H1 (cell line): ENCODE data around the gene MBNL1.

Source experiments
- BACH1 ChIP-seq: IDR thresholded peaks from 2 replicates; pipeline ENCODE4 v1.6.1; 2012; ENCODE audit warnings: low read length, improper control_type of control experiment
- CHD1 ChIP-seq: IDR thresholded peaks from 2 replicates; pipeline ENCODE4 v1.6.1; 2012; ENCODE audit warnings: low read depth, low read length, improper control_type of control experiment
- CHD2 ChIP-seq: IDR thresholded peaks from 2 replicates; pipeline ENCODE4 v1.6.1; 2012; ENCODE audit warnings: low read length, improper control_type of control experiment
- EP300 ChIP-seq, 2 experiments: IDR thresholded peaks; 1 replicate in 1 of 2; 2 replicates in 1 of 2; pipeline ENCODE4 v1.6.1; 2011 to 2012; ENCODE audit warnings: low read depth in 2 of 2, low read length in 2 of 2, mild to moderate bottlenecking in 2 of 2, borderline replicate concordance in 1 of 2, inconsistent platforms in 1 of 2, moderate library complexity in 1 of 2
- EZH2 ChIP-seq: fragments of 200-600 bp; sonication (generic); IDR thresholded peaks from 2 replicates; pipeline ENCODE4 v1.7.1; 2012; ENCODE audit warnings: low read depth, mild to moderate bottlenecking, moderate library complexity, low read length, inconsistent platforms; ENCODE audit not compliant: severe bottlenecking
- GTF2F1 ChIP-seq: IDR thresholded peaks from 2 replicates; pipeline ENCODE4 v1.6.1; 2012; ENCODE audit warnings: low read depth, low read length, improper control_type of control experiment, borderline replicate concordance
- HDAC6 ChIP-seq: IDR thresholded peaks from one replicate; pipeline ENCODE4 v1.7.1; 2012; ENCODE audit warnings: low read depth, mild to moderate bottlenecking, inconsistent platforms, low read length, moderate library complexity
- POLR2A ChIP-seq, 2 experiments: IDR thresholded peaks; 1 replicate in 1 of 2; 2 replicates in 1 of 2; pipeline ENCODE4 v1.6.1; 2011; ENCODE audit warnings: low read depth in 2 of 2, low read length in 2 of 2, mild to moderate bottlenecking in 2 of 2; ENCODE audit errors: control extremely low read depth in 1 of 2
- RAD21 ChIP-seq, 2 experiments: IDR thresholded peaks in 1 of 2; conservative IDR thresholded peaks in 1 of 2; 2 replicates each; pipeline ENCODE4 v1.6.1; 2011; ENCODE audit warnings: low read depth in 2 of 2, low read length in 2 of 2, improper control_type of control experiment in 1 of 2, inconsistent platforms in 1 of 2, mild to moderate bottlenecking in 1 of 2, moderate library complexity in 1 of 2
- SP2 ChIP-seq: IDR thresholded peaks from 2 replicates; pipeline ENCODE4 v1.6.1; 2012; ENCODE audit warnings: mild to moderate bottlenecking, low read length, inconsistent platforms
- ZNF274 ChIP-seq: IDR thresholded peaks from 2 replicates; pipeline ENCODE4 v1.7.0; 2012; ENCODE audit warnings: low read length, borderline replicate concordance; ENCODE audit errors: extremely low read depth
- TF ChIP-seq, protein P1 (sequence below), 3 experiments: IDR thresholded peaks; 1 replicate in 2 of 3; 2 replicates in 1 of 3; pipeline versions ENCODE4 v1.5.1 to v1.6.1; 2011; ENCODE audit warnings: low read length in 3 of 3, mild to moderate bottlenecking in 3 of 3, inconsistent platforms in 2 of 3, low read depth in 1 of 3, moderate library complexity in 1 of 3; ENCODE audit not compliant: insufficient read depth in 1 of 3; ENCODE audit errors: control extremely low read depth in 1 of 3
- TF ChIP-seq, protein P2 (sequence below): IDR thresholded peaks from 2 replicates; pipeline ENCODE4 v1.6.1; 2012; ENCODE audit warnings: inconsistent platforms
- TF ChIP-seq, protein P3 (sequence below): IDR thresholded peaks from 2 replicates; pipeline ENCODE4 v1.6.1; 2011; ENCODE audit warnings: low read depth, mild to moderate bottlenecking, low read length; ENCODE audit not compliant: insufficient read depth

DNA sequence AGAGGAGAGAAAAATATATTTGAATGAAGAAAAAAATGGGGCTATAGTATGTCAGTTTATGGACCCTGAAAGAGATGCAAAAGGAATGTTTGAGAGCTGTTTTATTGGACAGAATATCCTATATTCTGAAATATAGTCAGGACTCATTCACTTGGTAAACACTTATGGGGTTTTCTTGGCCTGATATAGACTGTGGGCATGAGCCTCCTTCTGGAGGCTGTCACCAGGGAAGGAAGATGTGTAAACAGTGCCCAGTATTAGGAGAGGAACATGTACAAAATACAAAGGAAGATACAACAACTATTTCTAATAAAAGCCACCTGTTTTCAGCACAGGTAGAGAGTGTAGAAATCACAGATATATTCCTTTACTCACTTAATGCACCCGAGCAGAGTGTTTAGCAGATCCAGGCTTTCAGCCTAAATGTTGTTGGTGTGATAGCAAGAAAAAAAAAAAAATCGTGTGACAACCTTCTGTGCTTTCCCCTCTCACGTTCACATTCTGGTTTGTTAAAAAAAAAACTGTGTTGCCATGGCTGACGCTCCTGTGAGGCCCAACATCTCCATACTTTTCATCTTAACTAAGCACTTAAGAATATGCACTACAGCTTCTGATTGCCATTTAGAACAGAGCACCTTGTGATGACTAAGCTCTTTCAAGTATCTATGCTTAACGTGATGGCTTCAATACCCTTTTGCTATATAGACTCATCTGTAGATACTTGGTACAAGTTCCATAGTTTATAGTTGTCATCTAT is 134.1 kb downstream of the MBNL1 start:
- TF ChIP-seq POLR2A (IDR thresholded peaks at IDR 0.05; ENCODE audit: control extremely low read depth in 1 of 2, low read depth in 2 of 2, low read length in 2 of 2) (no peak), EP300 (IDR thresholded peaks at IDR 0.05; ENCODE audit: borderline replicate concordance in 1 of 2, low read depth in 2 of 2, low read length in 2 of 2) (no peak), EZH2 (no peak), CHD2 (no peak), ZNF274 (no peak), CHD1 (no peak), BACH1 (no peak), HDAC6 (no peak), RAD21 (IDR thresholded peaks at IDR 0.05 in 1 of 2, conservative IDR thresholded peaks at IDR 0.05 in 1 of 2; ENCODE audit: low read depth in 2 of 2, low read length in 2 of 2) (no peak), GTF2F1 (no peak), SP2 (no peak)
- TF ChIP-seq, protein P1, sequence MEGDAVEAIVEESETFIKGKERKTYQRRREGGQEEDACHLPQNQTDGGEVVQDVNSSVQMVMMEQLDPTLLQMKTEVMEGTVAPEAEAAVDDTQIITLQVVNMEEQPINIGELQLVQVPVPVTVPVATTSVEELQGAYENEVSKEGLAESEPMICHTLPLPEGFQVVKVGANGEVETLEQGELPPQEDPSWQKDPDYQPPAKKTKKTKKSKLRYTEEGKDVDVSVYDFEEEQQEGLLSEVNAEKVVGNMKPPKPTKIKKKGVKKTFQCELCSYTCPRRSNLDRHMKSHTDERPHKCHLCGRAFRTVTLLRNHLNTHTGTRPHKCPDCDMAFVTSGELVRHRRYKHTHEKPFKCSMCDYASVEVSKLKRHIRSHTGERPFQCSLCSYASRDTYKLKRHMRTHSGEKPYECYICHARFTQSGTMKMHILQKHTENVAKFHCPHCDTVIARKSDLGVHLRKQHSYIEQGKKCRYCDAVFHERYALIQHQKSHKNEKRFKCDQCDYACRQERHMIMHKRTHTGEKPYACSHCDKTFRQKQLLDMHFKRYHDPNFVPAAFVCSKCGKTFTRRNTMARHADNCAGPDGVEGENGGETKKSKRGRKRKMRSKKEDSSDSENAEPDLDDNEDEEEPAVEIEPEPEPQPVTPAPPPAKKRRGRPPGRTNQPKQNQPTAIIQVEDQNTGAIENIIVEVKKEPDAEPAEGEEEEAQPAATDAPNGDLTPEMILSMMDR (IDR thresholded peaks at IDR 0.05; ENCODE audit: control extremely low read depth in 1 of 3, insufficient read depth in 1 of 3, low read depth in 1 of 3, low read length in 3 of 3), result no peak
- TF ChIP-seq, protein P2, sequence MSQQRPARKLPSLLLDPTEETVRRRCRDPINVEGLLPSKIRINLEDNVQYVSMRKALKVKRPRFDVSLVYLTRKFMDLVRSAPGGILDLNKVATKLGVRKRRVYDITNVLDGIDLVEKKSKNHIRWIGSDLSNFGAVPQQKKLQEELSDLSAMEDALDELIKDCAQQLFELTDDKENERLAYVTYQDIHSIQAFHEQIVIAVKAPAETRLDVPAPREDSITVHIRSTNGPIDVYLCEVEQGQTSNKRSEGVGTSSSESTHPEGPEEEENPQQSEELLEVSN, result no peak
- TF ChIP-seq, protein P3, sequence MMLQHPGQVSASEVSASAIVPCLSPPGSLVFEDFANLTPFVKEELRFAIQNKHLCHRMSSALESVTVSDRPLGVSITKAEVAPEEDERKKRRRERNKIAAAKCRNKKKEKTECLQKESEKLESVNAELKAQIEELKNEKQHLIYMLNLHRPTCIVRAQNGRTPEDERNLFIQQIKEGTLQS, result no peak
